NCI-H187 (cell line): ENCODE measurements around the gene CSPG4.
"Not testable (repeated sequence)": the region's sequence is repeated elsewhere in the genome, so short reads cannot be mapped to it uniquely, and the experiment has no call there.

Experiments used
- DNase-seq, 2 experiments: peaks; one replicate each; lab custom pipeline; 2025; lab: John Stamatoyannopoulos, UW

Gene CSPG4

GRCh38 chr15:75712668-75713337 lies at the start of gene CSPG4:
CSPG4 (minus strand) TSS chr15:75712848; CDS start chr15:75712755, 93 bp downstream.
- no peak for DNase-seq

- DNase-seq: not testable (repeated sequence)
These were observed 49.7 kb upstream of the CSPG4 start for GRCh38 chr15:75762357-75762718.

GRCh38 chr15:75761446-75762356 lies 49.1 kb upstream of the CSPG4 start:
- no peak for DNase-seq

GRCh38 chr15:75760704-75761435 lies 48.2 kb upstream of the CSPG4 start:
- no peak for DNase-seq

GRCh38 chr15:75760131-75760520 lies 47.5 kb upstream of the CSPG4 start:
- DNase-seq: not testable (repeated sequence)

GRCh38 chr15:75759416-75760130 lies 46.9 kb upstream of the CSPG4 start:
- no peak for DNase-seq

GRCh38 chr15:75758071-75758872 lies 45.6 kb upstream of the CSPG4 start:
- DNase-seq: peak; percentile 46 to 51

GRCh38 chr15:75754871-75755270 lies 42.2 kb upstream of the CSPG4 start:
- not testable (repeated sequence) for DNase-seq

GRCh38 chr15:75753145-75753544 lies 40.5 kb upstream of the CSPG4 start:
- DNase-seq: no peak

GRCh38 chr15:75751891-75752290 lies 39.2 kb upstream of the CSPG4 start:
- DNase-seq: no peak

GRCh38 chr15:75751116-75751875 lies 38.6 kb upstream of the CSPG4 start:
- DNase-seq: no peak

GRCh38 chr15:75750261-75751050 lies 37.8 kb upstream of the CSPG4 start:
- no peak for DNase-seq

GRCh38 chr15:75749820-75750219 lies 37.2 kb upstream of the CSPG4 start:
- DNase-seq: no peak

GRCh38 chr15:75748882-75749281 lies 36.2 kb upstream of the CSPG4 start:
- DNase-seq: not testable (repeated sequence)

GRCh38 chr15:75747121-75747520 lies 34.5 kb upstream of the CSPG4 start:
- DNase-seq: not testable (repeated sequence)

GRCh38 chr15:75745305-75745704 lies 32.7 kb upstream of the CSPG4 start:
- no peak for DNase-seq

GRCh38 chr15:75742346-75742745 lies 29.7 kb upstream of the CSPG4 start:
- DNase-seq: not testable (repeated sequence)

- DNase-seq: no peak
These were observed 27.1 kb upstream of the CSPG4 start for GRCh38 chr15:75739791-75740190.

- DNase-seq: peak; percentile 48 to 74
These were observed 26.1 kb upstream of the CSPG4 start for GRCh38 chr15:75738647-75739325.
